ENCODE results near the gene ATG5. TPM values are rescaled to one million over a fixed set of nuclear protein-coding genes. Genes with fewer than 3 reads are reported as not detected.
A peak's percentile ranks its signal among the peaks of the same experiment; 100 is the strongest.

The ATG5 gene
- total and polyA plus RNA-seq, 11 donors: 8.8 to 23.9 (median 14.3) TPM

DNA sequence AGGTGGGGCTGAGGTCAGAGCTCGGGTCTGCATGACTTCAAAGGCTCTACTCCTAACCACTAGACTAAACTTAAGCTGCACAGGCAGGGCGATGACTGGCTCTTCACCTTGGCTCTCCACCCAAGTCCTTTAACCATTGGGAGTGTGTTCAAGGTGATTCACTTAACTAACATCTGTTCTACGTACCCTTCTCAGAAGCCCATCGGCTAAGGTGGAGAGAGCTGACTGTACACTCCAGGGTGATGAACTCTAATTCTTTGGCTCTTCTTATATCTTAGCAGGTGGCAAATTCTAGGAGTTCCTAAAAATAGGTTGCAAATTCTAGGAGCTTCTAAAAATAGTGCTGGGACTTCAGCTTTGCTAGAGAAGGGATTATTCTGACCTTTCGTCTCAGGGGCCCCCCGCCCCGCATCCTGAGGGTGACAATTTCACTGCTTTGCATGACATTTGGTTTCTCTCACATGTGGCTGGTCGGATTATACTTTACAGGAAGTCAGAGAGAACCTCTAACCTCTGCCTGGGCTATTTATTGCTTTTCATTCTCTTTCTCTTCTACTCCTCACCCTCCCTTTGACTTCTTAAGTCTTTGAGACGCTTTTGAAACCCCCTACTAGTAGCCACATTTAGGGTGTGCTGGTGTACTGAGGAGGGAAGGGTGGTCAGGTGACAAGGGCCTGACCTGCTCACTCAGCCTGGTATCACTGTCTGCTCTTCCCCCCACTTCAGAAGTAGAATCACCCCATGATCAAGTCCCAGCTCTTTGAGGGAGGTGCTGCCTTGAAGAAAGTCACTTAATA lies 183.9 kb downstream of the ATG5 start:
- H3K27me3 ChIP-seq: peaks cover 0 to 7% (median 0%) of the 10 kb centered on the region in 9 donors
- intact Hi-C loops (cut with DNase I): no loop called here
- 59 to 75% (median 63%) methylated on average over 9 of the region's 9 CpGs for WGBS, 4 donors
- H3K4me3 ChIP-seq: no peak overlapping the region
- no peaks in the 10 kb centered on the region for H3K9me3 ChIP-seq
- ATAC-seq: no peak
- no peak for DNase-seq
- no peak for TF ChIP-seq POLR2A (IDR thresholded peaks at IDR 0.05)
- TF ChIP-seq, protein P1, sequence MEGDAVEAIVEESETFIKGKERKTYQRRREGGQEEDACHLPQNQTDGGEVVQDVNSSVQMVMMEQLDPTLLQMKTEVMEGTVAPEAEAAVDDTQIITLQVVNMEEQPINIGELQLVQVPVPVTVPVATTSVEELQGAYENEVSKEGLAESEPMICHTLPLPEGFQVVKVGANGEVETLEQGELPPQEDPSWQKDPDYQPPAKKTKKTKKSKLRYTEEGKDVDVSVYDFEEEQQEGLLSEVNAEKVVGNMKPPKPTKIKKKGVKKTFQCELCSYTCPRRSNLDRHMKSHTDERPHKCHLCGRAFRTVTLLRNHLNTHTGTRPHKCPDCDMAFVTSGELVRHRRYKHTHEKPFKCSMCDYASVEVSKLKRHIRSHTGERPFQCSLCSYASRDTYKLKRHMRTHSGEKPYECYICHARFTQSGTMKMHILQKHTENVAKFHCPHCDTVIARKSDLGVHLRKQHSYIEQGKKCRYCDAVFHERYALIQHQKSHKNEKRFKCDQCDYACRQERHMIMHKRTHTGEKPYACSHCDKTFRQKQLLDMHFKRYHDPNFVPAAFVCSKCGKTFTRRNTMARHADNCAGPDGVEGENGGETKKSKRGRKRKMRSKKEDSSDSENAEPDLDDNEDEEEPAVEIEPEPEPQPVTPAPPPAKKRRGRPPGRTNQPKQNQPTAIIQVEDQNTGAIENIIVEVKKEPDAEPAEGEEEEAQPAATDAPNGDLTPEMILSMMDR (IDR thresholded peaks at IDR 0.05): no peak
- H3K36me3 ChIP-seq: no peaks in the 10 kb centered on the region
- H3K4me1 ChIP-seq: peaks cover 0 to 25% (median 0%) of the 10 kb centered on the region in 12 donors
- peak overlapping the region in 1 of 12 donors; percentile 34 for H3K27ac ChIP-seq

DNA sequence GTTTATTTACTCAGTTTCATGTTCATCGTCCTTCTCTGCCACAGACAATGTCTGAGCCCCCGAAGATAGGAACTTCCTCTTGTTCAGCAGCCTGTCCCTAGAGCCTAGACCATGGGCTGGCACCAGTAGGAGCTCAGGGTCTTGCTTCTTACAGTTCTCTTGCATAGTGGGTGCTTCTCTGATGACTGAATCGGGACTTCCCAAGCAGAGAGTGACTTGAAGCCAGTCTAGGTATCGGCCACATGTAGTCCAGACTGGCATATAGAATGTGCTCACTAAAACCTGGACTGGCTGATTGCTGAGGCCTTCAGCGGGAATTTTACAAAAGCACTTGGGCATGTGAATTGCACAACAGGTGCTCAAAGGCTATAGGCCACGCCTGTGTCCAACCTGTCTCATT lies 187.4 kb downstream of the ATG5 start:
- Histone ChIP-seq H3K9me3 (no peaks in the 10 kb centered on the region), H3K4me1 (peaks cover 0 to 19% (median 0%) of the 10 kb centered on the region in 12 donors), H3K27ac (no peak overlapping the region), H3K36me3 (no peaks in the 10 kb centered on the region), H3K4me3 (no peak overlapping the region), H3K27me3 (no peaks in the 10 kb centered on the region)
- WGBS, 4 donors: 77 to 83% (median 80%) methylated on average over 6 of the region's 6 CpGs
- ATAC-seq (no peak), DNase-seq (no peak)
- intact Hi-C loops (cut with DNase I): no loop called here
- TF ChIP-seq POLR2A (IDR thresholded peaks at IDR 0.05): no peak
- TF ChIP-seq, protein P1 (IDR thresholded peaks at IDR 0.05): no peak

DNA sequence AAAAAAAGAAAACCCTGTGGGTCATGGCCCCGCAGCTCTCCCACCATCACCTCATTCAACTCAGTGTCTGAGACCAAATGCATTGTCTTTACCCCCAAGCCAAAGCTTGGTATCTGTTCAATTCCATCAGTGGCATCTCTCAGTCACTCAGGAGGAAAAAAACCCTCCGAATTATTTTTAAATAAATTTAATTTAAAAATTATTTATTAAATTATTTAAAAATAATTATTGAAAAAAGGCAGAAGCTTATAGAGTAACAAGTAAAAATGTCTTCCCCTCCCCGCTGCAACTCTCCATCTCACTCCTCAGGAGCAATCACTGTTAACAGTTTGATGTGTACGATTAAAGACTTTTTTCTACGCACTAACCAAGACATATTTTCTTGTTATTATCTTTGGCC lies 188.7 kb downstream of the ATG5 start:
- no peaks in the 10 kb centered on the region for H3K36me3 ChIP-seq
- peaks cover 0 to 6% (median 0%) of the 10 kb centered on the region in 12 donors for H3K4me1 ChIP-seq
- no peaks in the 10 kb centered on the region for H3K9me3 ChIP-seq
- intact Hi-C loops (cut with DNase I): no loop called here
- TF ChIP-seq POLR2A (IDR thresholded peaks at IDR 0.05): no peak
- TF ChIP-seq, protein P1 (IDR thresholded peaks at IDR 0.05): no peak
- no peaks in the 10 kb centered on the region for H3K27me3 ChIP-seq
- H3K4me3 ChIP-seq: no peak overlapping the region
- no peak overlapping the region for H3K27ac ChIP-seq
- WGBS, 4 donors: 94 to 95% (median 95%) methylated on average over 5 of the region's 5 CpGs
- DNase-seq (no peak), ATAC-seq (no peak)

DNA sequence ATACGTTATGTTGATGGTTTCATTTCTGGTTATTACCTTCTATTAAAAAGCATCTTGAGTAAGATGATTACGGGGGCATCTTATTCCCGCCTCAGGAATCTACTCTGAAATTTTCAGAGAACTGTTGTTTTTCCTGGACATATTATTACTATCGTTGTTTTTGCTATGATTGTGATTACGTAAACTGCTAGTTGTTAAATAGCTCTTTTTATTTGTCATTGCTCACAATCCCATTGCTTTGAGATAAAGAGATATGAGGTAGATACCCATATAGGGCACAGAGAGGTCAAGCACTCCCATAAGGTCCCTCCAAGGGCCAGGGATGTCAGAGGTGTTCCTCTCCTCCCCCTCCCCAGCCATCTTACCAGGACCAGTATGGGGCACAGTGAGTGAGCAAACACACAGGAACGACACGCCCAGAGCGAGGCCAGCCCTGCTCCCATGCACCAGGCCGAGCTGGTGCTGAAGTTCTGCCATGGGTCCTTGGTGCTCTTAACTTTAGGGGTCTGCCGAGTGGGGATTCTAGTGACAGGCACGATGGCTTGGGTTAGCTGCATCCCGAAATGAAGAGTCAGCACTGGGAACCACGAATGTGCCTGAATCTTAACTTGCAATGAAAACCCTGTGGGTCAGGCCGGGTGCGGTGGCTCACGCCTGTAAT lies 189.5 kb downstream of the ATG5 start:
- Histone ChIP-seq H3K9me3 (no peaks in the 10 kb centered on the region), H3K4me3 (no peak overlapping the region), H3K36me3 (no peaks in the 10 kb centered on the region), H3K27ac (no peak overlapping the region), H3K4me1 (no peaks in the 10 kb centered on the region), H3K27me3 (no peaks in the 10 kb centered on the region)
- no peak for DNase-seq
- WGBS, 4 donors: 89 to 95% (median 92%) methylated on average over 12 to 16 of the region's 16 CpGs
- TF ChIP-seq, protein P1 (IDR thresholded peaks at IDR 0.05): no peak
- TF ChIP-seq POLR2A (IDR thresholded peaks at IDR 0.05): no peak
- no peak for ATAC-seq
- intact Hi-C loops (cut with DNase I): no loop called here

Data from heart left ventricle (tissue), 16 donors.